GM19351 (cell line): Measurements from ENCODE around the gene ITPRID2.
A peak's percentile ranks its signal among the peaks of the same experiment; 100 is the strongest.

ENCODE experiments used
- ATAC-seq: cut with Tn5 transposase; IDR thresholded peaks from one replicate; pipeline ENCODE4 v1.9.1; 2021; ENCODE audit warnings: mild to moderate bottlenecking, moderate library complexity; ENCODE audit not compliant: unreplicated experiment

ITPRID2 gene

DNA sequence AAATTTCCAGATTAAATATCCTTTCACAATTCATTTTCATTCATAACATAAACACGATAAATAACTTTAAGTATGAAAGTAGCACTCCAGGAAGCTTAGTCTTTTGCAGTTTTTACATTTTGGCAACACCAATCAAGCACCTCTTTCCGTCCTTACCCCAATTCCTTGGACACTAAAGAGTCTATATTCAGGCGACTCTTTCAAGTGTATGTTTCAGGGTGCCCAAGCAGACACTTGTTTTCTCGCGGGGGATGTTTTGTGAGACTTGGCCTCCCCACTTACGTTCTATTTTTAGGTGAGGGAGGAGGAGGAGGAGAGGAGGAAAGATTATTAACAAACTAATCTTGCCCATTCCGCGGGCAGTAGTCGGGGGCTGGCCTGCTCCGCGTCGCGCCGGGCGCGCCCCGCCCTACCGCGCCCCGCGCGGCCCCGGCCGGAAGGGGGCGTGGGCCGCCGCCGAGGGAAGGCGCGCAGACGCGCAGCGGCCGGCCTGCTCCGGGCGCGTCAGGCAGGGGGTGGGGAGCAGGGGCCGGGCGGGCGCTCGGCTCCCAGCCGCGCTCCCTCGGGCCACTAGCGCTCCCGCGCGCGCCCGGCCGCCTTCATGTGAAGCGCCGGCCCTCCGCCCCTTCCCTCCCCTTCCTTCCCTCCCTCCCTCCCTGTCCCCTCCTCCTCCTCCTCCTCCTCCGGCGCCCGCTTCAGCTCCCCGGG, at the start of gene ITPRID2:
TSS of gene ITPRID2 (plus strand) at position 473 of the 708 bp plus-strand sequence. CDS start 337 bp downstream, outside the sequence.
- peak; percentile 85 for ATAC-seq

DNA sequence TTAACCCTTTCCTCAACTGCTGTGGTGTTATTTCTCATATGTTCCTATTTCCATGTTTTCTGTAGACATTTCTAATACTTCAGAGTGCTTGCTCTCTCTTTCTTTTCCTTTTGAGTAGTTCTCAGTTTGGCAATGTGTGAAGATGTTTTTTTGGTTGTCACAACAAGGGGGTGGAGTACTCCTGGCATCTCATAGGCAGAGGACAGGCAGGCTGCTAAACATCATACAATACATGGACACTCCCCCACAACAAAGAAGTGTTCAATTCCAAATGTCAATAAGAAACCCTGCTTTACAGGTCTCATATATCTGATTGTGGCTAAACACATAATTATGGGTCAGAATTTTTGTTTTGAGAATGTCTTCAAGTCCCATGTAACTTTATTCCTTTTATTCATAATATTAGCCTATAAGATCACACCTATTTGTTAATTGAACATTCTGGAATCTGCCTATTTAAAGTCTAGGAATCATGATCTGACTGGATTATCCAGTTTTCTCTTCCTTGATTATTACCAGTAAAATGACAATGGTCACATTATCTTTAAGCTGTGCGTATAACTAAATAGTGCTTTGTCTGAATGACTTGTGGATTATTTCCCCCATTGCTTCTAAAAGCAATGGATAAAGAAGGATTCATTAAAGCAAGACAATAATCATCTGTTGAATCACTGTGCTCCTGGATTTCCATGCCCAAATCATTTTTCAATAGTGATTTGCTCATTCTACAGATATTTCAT, 46.8 kb upstream of the ITPRID2 start:
- ATAC-seq: no peak

GRCh38 chr2:181846399-181847197, 44.9 kb upstream of the ITPRID2 start:
- ATAC-seq: no peak

DNA sequence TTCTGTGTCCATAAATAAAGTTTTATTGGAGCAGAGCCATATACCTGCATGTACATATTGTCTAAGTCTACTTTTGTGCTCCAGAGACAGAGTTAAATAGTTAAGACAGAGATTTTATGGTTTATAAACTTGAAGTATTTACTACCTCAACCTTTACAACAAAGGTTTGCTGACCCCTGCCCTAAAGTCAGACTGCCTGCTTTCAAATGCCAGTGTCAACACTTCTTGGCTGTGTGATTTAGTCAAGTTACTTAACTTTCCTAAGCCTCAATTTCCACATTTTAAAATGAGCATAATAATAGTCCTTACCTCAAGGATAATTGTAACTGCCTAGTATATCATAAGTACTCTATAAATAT, 44.4 kb upstream of the ITPRID2 start:
- no peak for ATAC-seq

DNA sequence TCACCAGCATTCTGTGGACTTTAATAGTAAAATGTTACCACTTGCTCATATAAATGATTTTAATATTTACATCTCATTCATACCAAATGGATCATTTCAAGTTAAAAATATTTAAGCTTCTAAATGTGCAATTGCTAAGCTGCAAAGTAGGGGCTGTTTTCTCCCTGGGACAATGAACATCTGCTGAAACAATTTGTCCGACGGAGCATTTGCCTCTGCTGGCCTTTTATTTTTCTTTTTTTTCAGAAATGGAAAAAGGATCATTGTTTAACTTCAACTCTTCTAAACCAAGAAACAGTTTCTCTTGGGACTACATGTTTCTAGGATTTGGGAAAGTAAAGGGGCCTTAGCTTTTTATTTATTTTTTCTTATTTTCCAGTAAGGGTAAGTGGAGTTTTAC, 43.8 kb upstream of the ITPRID2 start:
- ATAC-seq: no peak

GRCh38 chr2:181848261-181848886, 43.2 kb upstream of the ITPRID2 start:
- ATAC-seq: peak; percentile 52

- ATAC-seq: no peak
Measured at GRCh38 chr2:181849601-181850000, 41.9 kb upstream of the ITPRID2 start.

DNA sequence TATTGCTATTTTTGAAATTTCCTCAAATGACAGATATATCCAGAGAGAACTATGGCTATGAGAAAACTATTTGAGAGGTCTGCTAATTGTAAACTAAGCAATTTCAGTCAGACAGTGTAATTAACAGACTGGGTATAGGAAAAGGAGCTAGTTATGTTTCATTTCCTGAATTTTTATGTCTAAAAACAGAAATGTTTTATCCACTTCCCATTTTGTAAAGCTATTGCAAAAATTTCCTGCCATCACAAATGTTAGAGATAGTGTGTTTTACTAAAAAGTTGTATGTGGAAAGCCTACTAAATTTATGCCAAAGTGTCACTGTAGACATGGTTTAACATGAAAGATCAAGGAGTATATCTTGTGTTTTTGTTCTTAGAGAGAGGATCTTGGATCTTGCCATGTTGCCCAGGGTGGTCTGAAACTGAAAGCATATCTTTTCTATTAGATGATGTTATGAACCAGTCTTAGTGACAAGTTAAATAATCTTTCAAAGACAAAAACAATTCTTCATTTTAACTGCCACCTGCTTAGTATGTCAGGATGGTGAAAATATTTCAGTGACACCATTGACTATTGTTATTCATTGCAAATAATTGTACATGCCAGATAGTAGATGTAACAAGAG, 40.5 kb upstream of the ITPRID2 start:
- ATAC-seq: peak; percentile 55

DNA sequence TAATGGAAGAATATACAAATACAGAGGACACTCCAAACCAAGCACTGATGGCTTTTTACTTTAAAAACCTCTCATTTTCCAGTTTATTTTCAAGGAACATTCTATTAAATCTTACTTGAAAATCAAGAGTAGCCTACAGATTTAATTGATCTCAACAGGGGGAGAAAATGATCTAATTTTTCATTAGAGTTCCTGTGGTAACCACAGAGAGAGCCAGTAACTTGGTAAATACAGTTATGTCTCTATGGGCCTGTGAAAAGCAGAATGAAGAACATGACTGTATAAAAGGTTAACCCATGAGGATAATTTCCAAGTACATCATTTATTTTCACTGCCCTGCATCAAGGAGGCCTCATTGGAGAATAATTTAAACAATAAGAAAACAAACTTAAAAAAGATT, 39.8 kb upstream of the ITPRID2 start:
- no peak for ATAC-seq

GRCh38 chr2:181853696-181854095, 37.8 kb upstream of the ITPRID2 start:
- no peak for ATAC-seq

GRCh38 chr2:181857483-181857882, 34.0 kb upstream of the ITPRID2 start:
- no peak for ATAC-seq

DNA sequence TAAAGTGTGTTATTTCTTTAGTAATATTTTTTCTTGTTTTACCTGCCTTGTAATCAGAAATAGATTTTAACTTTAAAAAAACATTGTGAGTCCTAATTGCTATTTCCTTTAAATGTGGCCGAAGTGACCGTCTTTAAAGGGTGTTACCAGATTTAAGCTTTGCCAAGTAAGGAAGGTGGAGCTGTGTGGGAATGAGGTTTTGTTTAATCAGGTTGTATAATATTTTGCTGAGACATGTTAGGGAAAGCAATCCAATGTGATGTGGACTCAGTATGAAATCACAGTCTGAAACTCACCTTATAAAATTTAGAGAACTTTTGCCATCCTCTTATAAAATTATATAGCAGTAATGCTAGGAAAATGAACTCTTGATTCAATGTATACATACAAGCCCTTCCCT, 32.9 kb upstream of the ITPRID2 start:
- no peak for ATAC-seq

DNA sequence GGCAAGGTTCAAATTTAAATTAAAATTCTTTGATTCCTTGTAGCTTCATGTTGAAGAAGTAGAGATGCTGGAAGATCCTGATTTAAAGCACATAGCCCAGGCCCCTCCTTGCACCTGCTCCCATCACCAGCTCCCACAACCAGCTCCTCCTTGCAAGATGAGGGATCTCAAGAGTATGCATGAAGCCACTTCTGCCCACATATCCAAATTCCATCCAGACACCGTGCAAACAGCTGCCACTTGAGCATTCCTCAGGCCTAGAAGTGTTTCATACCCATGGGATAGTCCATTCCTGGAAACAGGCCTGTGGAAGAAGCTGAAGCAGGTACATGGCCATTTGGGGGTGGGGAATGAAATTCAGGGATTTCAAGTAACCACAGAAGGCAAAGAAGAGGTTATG, 32.4 kb upstream of the ITPRID2 start:
- no peak for ATAC-seq

DNA sequence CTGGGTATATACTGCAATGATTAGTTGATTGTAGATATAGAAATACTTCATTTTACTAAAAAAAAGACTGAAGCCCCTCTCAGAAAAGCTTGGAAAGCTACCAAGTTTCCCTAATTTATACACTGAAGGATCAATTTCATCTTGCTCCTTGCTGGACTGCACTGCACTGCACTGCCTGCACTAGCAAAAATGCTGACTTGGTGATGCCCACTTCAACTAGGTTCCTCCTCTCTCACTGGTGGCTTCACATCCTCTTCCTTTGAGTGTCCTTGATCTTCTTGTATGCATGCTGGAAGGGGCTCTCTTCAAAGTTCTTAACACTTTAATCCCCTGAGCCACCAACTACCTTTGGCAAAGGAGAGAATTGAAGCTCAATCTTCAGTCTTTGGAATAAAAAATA, 31.7 kb upstream of the ITPRID2 start:
- ATAC-seq: no peak

GRCh38 chr2:181861379-181861778, 30.2 kb upstream of the ITPRID2 start:
- ATAC-seq: no peak

GRCh38 chr2:181862583-181863281, 28.8 kb upstream of the ITPRID2 start:
- ATAC-seq: no peak

- no peak for ATAC-seq
Measured at GRCh38 chr2:181872178-181872577, 19.4 kb upstream of the ITPRID2 start.

DNA sequence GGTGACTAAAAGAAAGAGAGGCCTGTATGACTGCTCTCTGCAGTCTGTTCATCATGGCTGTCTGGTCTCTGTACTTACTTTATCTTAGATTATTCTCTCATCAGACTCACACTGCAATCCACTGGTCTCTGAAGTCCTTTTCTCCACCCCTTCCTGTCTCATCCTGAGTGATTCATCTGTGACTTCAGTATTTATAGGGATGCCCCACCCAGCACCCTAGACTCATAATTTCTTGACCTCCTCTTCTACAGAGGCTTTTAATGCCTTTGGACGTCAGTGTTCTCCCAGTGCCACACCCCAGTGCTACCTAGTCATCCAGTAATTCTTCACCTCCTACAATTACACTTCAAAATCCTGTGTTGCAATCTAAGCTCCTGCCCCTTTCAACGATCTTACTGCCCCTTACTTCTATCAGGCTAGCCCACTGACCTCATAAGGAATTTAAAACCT, 14.9 kb upstream of the ITPRID2 start:
- ATAC-seq: no peak

GRCh38 chr2:181877181-181877664, 14.3 kb upstream of the ITPRID2 start:
- ATAC-seq: no peak

DNA sequence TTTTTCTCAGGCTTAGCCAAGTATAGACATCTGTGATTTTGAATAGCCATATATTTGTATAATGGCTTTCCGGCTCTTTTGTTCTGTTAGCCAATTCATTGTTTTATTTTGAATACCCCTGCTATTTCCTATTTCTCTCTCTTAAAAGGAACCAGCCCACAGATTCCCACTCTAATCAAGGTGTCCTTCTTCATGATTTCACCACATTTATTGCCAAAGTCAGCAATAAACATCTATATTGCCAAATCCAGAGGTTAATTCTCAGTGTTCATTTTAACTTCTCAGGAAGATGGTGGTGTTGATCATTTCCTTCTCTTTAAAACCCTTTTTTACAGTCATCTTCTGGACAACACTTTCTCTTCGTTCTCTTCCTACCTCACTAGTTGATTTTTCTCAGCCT, 13.1 kb upstream of the ITPRID2 start:
- ATAC-seq: no peak
